ENCODE results near the gene HAUS3.

Gene HAUS3

DNA sequence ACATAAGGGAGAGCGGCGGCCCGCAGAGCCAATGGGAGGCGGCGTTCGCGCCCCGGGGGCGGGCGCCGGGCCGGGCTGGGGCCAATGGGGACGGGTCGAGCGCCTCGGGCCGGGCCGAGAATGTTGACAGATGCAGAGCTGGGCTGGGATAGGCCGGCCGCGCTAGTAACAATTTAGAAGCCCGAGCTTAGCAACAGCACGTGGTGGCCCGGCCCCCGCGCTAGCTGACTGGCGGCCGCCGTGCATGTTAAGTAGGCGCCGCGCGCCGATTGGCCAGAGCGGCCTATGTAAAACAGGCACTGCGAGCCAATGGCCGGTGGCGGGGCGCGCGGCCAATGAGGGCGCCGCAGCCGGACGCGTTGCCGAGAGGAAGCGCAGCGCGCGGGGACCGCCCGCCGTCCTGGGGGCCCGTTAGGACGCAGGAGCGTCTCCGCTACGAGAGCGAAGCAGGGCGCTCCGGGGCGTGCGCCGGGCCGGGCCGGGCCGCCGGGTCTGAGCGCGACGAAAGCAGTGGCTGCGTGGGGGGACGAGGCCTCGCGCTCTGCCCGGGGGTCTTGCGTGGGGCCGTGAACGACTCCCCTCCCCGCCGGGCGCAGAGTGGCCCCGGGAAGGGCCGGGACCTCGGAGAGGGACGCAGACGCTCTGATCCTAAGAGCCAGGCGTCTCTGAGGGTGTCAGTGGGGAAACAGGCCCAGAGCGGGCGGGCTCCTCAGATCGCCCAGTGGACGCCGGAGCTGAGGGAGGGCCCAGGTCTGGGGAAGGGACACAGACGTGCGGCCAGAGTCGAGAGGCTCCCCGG is 20.4 kb upstream of the HAUS3 start:
- DNase-seq: peak; percentile 100

DNA sequence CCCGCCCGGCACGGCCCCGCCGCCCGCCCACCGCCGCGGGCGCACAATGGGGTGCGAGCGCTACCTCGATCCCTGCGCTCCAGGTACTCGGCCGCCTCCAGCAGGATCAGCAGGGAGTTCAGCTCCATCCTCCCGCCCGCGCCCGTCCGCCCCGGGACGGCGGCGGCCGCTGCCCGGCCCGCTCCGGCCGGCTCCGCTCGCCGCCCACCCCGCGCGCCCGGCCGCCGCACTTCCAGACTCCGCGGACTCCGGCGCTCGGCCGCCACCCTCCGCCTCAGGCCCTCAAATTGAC is 19.9 kb upstream of the HAUS3 start, which contains the start of gene MXD4:
MXD4 (minus strand) TSS at position 257 of the 292 bp plus-strand sequence; CDS start at position 128, 129 bp downstream.
- DNase-seq: no peak

GRCh38 chr4:2261110-2261852 is 19.4 kb upstream of the HAUS3 start:
- peak; percentile 57 for DNase-seq

- no peak for DNase-seq
Measured at GRCh38 chr4:2260344-2261109, 18.6 kb upstream of the HAUS3 start.

- no peak for DNase-seq
Measured at GRCh38 chr4:2259541-2260343, 17.8 kb upstream of the HAUS3 start.

GRCh38 chr4:2259036-2259540 is 17.2 kb upstream of the HAUS3 start:
- no peak for DNase-seq

DNA sequence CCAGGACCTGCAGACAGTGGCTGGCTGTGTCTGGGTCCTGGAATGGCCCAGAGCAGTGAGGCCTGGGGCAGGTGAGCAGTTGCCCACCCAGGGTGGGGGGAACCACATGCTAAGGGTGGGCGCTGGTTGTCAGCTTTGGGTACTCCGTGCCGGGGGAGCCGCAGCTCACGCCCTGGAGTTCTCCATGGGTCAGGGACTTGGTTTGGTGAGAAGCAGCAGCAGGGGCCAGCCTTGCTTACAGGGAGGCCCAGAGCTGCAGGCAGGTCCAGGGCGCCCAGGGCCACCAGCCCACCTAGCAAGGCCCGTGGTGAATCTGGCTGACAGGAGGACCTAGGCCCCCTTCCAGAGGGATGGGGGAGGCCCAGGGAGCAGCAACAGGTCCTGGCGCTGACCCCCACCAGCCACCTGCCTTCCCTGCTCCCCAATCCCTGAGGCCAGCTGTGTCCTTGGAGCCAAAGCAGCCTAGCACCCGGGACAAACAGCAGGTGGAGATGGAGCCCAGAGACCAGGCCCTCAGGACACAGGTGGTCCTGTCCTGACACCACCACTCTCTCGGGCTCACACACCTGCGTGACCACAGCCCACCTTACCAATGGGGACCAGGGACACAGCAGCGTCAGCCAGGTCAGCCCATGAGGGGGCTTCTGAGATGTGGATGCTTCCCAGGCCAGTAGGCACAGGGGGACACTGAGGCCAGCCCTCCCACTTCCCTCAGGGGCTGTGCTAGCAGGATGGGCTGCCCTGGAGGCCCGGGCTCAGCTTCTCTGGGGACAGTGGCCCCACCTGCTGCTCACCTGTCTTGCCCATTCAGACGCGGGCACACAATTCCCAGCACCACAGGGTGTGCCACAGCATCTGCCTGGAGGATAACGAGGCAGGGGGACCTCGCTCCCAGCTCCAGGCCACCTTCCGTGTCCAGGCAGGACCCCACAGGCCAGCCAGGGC is 16.4 kb upstream of the HAUS3 start:
- DNase-seq: no peak

DNA sequence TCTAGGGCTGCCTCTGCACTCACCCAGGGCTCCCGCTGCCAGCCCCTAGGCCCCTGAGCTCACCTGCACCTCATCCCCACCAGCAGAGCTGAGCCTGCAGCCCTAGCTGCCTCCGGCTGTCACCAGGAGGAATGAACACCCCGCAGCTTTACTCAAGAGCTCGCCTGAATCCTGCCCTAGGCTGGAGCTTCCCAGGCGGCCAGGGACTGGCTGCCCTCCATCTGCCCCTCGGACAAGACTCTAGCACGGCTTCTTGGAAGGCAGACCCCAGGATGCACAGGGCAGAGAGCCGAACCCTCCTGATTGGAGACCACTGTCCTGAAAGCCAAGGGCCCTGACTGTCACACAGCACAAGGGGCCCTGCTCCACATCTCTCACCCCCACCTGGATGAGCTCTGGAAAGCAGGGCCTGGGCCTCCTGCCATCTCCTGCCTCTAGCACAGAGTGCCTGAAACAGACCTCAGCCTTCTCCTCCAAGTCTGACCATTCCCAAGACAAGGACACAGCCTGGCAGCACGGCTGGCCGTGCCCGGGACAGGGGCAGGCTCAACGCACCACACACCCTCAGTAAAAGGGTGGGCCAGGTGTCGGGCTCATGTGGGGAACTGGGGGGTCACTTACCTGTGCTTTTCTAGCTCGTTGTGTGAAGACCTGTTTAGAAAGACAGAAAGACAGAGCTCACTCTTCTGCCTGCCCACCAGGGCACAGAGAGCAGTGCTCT is 15.6 kb upstream of the HAUS3 start:
- DNase-seq: no peak

DNA sequence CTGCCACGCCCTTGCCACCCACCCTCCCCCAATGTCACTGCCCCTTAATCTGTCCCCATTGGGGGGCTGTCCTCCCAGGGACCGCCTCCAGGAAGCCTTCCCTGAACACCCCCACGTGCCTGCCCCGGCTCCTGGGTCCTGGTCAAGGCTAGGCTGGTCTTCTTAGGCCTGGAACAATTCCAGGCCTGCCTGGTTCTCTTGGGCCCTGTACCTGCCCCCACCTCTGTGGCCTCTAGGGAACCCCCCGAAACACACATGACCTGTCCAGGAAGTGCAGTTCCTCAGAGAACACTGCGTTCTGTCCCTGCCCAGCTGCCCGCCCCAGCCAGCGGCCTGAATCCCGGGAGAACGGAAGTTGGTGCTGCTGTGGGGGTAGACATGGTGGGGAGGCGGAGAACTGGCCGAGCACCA is 14.9 kb upstream of the HAUS3 start:
- DNase-seq: no peak

- DNase-seq: no peak
Measured at GRCh38 chr4:2256156-2256731, 14.3 kb upstream of the HAUS3 start.

- DNase-seq: no peak
Measured at GRCh38 chr4:2255501-2256155, 13.7 kb upstream of the HAUS3 start.

DNA sequence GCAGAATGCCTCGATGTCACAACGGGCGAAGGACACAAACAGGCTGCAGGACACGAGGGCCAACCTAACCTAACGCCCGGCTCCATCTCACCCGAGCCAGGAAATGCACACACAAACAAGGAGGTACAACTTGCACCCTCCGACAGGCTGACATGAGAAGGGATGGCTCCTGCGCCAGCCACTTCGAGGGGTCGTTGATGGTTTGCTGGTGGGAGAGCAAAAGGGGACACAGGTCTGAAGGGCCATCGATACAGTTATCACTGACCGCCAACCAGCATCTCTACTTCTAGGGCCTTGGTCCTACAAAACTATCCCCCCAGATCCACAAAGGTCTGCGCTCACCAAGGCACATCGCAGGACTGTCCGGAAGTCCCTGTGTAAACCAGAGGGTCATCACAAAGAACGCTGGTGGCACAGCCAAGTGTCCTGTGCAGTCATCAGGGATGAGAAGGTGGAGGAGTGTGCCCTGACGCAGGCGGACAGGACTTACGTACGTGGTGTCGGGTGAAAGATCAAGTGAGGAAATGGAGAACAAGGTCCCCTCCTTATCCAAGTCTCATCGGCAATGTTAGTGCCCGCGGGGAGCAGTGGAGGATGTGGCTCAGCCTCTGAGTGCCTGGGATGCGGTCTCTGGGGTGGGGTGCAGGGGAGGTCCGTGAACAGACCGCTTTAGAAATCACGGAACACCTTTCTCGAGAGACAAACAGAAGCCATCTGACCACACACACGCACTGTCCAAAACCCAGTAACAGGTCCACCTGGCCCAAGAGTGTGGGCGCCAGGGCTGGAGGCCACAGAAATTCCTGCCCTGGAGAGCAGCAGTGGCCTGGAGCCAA is 13.0 kb upstream of the HAUS3 start:
- no peak for DNase-seq

- no peak for DNase-seq
Measured at GRCh38 chr4:2253160-2254084, 11.5 kb upstream of the HAUS3 start.

- no peak for DNase-seq
Measured at GRCh38 chr4:2252530-2253091, 10.7 kb upstream of the HAUS3 start.

GRCh38 chr4:2251795-2252529 is 10.0 kb upstream of the HAUS3 start:
- no peak for DNase-seq

DNA sequence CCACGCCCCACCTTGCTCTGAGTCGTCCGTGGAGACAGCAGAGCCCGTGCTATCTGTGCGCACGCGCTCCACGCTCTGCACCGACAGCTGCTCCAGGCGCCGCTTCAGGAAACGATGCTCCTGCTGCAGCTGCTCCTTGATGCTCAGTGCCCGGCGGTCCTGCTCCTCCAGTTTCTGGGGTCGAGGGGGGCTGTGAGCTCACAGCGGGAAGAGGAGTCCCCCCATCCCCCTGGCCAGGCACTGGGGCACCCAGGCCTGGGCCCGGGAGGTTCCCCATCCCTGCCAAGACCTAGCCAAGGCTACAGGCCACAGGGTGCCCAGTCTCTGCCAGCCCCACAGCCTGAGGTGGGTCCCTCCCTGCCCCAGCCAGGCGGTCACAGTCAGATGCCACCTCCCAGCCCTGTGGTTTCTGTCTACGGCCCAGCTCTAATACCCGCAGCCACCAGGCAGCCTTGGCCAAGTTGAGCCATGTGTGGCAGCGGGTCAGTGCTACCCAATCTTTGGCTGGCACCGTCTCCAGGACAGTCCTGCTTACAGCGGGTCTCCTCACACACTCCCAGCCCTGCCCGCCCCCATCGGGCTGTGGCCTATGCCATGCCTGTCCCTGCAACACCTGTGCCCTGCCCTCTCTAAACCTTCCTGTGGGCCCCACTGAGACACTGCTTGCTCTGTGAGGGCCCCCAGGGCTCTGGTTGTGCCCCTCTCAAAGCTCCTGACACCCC is 9.3 kb upstream of the HAUS3 start:
- no peak for DNase-seq

Data from inflammatory macrophage treated with lipopolysaccharide for 4 hours (primary cell).